ENCODE measurements around the gene DLG4. TPM values are rescaled to one million over a fixed set of nuclear protein-coding genes. Genes with fewer than 3 reads are reported as not detected.
A peak's percentile ranks its signal among the peaks of the same experiment; 100 is the strongest.

Gene DLG4
- total and polyA plus RNA-seq, 5 donors from 2014 or later: 0.22 to 2.9 (median 0.50) TPM

GRCh38 chr17:7205561-7205960 is 14.1 kb downstream of the DLG4 start:
- Histone ChIP-seq H3K27me3 (ENCODE audit: control insufficient read depth, insufficient read depth, low read length) (no peaks in the 10 kb centered on the region), H3K27ac (ENCODE audit: insufficient read depth, low read length, poor library complexity, severe bottlenecking) (peak overlapping the region; percentile 91), H3K4me1 (ENCODE audit: control insufficient read depth, insufficient read depth, low read length, poor library complexity, severe bottlenecking) (peaks cover 17% of the 10 kb centered on the region), H3K4me3 (ENCODE audit: low read depth, low read length) (peak overlapping the region; percentile 83), H3K36me3 (ENCODE audit: control insufficient read depth, insufficient read depth, low read length) (no peaks in the 10 kb centered on the region), H3K9me3 (ENCODE audit: control insufficient read depth in 2 of 2, low read length in 2 of 2) (no peaks in the 10 kb centered on the region)
- Mint-ChIP-seq H3K9me3 (peaks cover 0 to 1% (median 0%) of the 10 kb centered on the region in 7 donors), H3K4me3 (peak overlapping the region; percentile 74 to 95 (median 86)), H3K27me3 (peaks cover 10% of the 10 kb centered on the region), H3K4me1 (peaks cover 0 to 41% (median 21%) of the 10 kb centered on the region in 4 donors), H3K27ac (peak overlapping the region; percentile 94 to 96 (median 94)), H3K36me3 (peaks cover 12% of the 10 kb centered on the region)
- ATAC-seq (ENCODE audit: low read depth in 2 of 2) (no peak), DNase-seq (no peak)

DNA sequence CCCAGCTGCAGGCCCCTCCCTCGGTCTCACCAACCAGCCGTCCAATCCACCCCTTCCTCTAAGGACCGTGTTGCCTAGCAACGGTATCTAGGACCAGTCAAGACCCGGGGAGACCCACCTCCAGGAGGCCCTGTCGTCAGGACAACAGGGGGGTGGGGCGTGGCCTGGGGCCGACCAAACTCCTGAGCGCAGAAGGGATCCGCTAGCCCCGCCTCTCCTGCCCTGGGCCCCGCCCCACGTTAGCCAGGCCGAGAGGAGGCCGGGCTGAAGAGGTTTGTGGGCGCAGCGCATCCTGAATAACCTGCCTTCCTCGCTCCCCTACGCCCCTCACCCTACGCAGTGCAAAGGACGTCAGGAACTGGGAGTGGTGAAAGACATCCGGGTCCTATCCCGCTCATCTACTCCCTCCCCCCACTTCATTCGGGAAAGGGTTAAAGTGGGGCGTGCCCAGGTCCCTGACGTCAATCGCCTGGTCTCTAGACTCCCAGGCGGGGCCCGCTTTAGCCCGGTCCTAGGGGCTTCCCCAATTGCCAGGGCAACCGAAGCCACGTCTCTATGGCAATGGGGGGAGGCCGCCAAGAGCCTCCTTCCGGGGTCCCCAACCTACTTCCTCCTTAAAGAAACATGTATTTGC is 14.7 kb downstream of the DLG4 start:
- peaks cover 9% of the 10 kb centered on the region for H3K27me3 Mint-ChIP-seq
- H3K36me3 ChIP-seq (ENCODE audit: control insufficient read depth, insufficient read depth, low read length): no peaks in the 10 kb centered on the region
- peak overlapping the region; percentile 83 for H3K4me3 ChIP-seq (ENCODE audit: low read depth, low read length)
- H3K27ac ChIP-seq (ENCODE audit: insufficient read depth, low read length, poor library complexity, severe bottlenecking): peak overlapping the region; percentile 91
- peaks cover 0 to 1% (median 0%) of the 10 kb centered on the region in 7 donors for H3K9me3 Mint-ChIP-seq
- no peaks in the 10 kb centered on the region for H3K27me3 ChIP-seq (ENCODE audit: control insufficient read depth, insufficient read depth, low read length)
- H3K4me3 Mint-ChIP-seq: peak overlapping the region; percentile 74 to 95 (median 86)
- H3K27ac Mint-ChIP-seq: peak overlapping the region; percentile 58 to 96 (median 94)
- peak; percentile 86 to 87 for ATAC-seq (ENCODE audit: low read depth in 2 of 2)
- H3K4me1 Mint-ChIP-seq: peaks cover 0 to 41% (median 21%) of the 10 kb centered on the region in 4 donors
- no peaks in the 10 kb centered on the region for H3K9me3 ChIP-seq (ENCODE audit: control insufficient read depth in 2 of 2, low read length in 2 of 2)
- H3K4me1 ChIP-seq (ENCODE audit: control insufficient read depth, insufficient read depth, low read length, poor library complexity, severe bottlenecking): peaks cover 17% of the 10 kb centered on the region
- DNase-seq: peak; percentile 93 to 98 (median 97)
- peaks cover 12% of the 10 kb centered on the region for H3K36me3 Mint-ChIP-seq

GRCh38 chr17:7204336-7204735 is 15.3 kb downstream of the DLG4 start:
- no peak for DNase-seq

GRCh38 chr17:7203391-7203790 is 16.2 kb downstream of the DLG4 start:
- Mint-ChIP-seq H3K4me3 (peak overlapping the region in 2 of 4 donors; percentile 70 to 89), H3K9me3 (peaks cover 0 to 1% (median 0%) of the 10 kb centered on the region in 7 donors), H3K27me3 (peaks cover 5% of the 10 kb centered on the region), H3K36me3 (peaks cover 12% of the 10 kb centered on the region), H3K4me1 (peaks cover 0 to 40% (median 20%) of the 10 kb centered on the region in 4 donors), H3K27ac (peak overlapping the region in 2 of 3 donors; percentile 94 to 96)
- DNase-seq (no peak), ATAC-seq (ENCODE audit: low read depth in 2 of 2) (no peak)
- Histone ChIP-seq H3K36me3 (ENCODE audit: control insufficient read depth, insufficient read depth, low read length) (no peaks in the 10 kb centered on the region), H3K4me1 (ENCODE audit: control insufficient read depth, insufficient read depth, low read length, poor library complexity, severe bottlenecking) (peaks cover 17% of the 10 kb centered on the region), H3K4me3 (ENCODE audit: low read depth, low read length) (no peak overlapping the region), H3K27me3 (ENCODE audit: control insufficient read depth, insufficient read depth, low read length) (no peaks in the 10 kb centered on the region), H3K9me3 (ENCODE audit: control insufficient read depth in 2 of 2, low read length in 2 of 2) (no peaks in the 10 kb centered on the region), H3K27ac (ENCODE audit: insufficient read depth, low read length, poor library complexity, severe bottlenecking) (no peak overlapping the region)

More at GRCh38 chr17:7204336-7204735, 15.3 kb downstream of the DLG4 start:
- Histone ChIP-seq H3K4me1 (ENCODE audit: control insufficient read depth, insufficient read depth, low read length, poor library complexity, severe bottlenecking) (peaks cover 17% of the 10 kb centered on the region), H3K27ac (ENCODE audit: insufficient read depth, low read length, poor library complexity, severe bottlenecking) (peak overlapping the region; percentile 91), H3K36me3 (ENCODE audit: control insufficient read depth, insufficient read depth, low read length) (no peaks in the 10 kb centered on the region), H3K4me3 (ENCODE audit: low read depth, low read length) (peak overlapping the region; percentile 44), H3K9me3 (ENCODE audit: control insufficient read depth in 2 of 2, low read length in 2 of 2) (no peaks in the 10 kb centered on the region), H3K27me3 (ENCODE audit: control insufficient read depth, insufficient read depth, low read length) (no peaks in the 10 kb centered on the region)
- Mint-ChIP-seq H3K27ac (peak overlapping the region; percentile 58 to 96 (median 94)), H3K4me3 (peak overlapping the region; percentile 74 to 95 (median 86)), H3K27me3 (peaks cover 5% of the 10 kb centered on the region), H3K4me1 (peaks cover 0 to 41% (median 21%) of the 10 kb centered on the region in 4 donors), H3K9me3 (peaks cover 0 to 1% (median 0%) of the 10 kb centered on the region in 7 donors), H3K36me3 (peaks cover 12% of the 10 kb centered on the region)
- ATAC-seq (ENCODE audit: low read depth in 2 of 2): peak in 1 of 2 donors; percentile 3

DNA sequence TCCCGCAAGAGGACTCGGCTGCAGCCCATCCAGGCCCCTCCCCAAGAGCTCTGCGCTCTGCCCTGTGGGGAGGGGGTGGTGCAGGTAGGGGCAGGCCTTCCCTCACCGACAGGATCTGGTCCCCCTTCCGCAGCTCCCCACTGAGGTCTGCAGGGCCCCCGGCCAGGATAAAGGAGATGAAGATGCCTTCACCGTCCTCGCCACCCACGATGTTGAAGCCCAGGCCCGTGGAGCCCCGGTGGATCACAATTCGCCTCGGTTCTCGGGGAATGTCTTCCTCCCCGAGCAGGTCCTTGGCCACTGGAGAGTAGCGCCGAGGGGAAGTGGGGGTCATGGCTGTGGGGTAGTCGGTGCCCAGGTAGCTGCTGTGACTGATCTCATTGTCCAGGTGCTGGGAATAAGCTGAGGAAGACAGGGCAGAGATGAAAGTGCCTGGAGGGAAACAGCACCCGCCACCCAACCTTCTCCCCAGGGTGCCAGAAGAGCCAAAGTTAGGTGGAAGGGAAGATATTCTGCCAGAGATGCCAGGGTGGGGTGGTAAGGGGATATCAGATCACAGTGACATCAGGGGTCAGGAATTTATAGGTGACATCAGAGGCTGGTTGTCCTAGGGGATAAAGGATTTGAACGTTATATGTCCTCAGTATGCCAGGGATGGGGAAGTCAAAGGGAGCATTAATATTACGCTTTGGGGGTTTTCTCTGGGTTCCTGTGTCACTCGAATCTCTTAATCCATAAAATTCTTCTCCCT is 22.8 kb downstream of the DLG4 start:
- Mint-ChIP-seq H3K27ac (no peak overlapping the region), H3K4me3 (no peak overlapping the region), H3K27me3 (no peaks in the 10 kb centered on the region)

GRCh38 chr17:7195971-7196370 is 23.7 kb downstream of the DLG4 start:
- H3K36me3 ChIP-seq (ENCODE audit: control insufficient read depth, insufficient read depth, low read length): no peaks in the 10 kb centered on the region
- no peaks in the 10 kb centered on the region for H3K27me3 Mint-ChIP-seq
- H3K9me3 Mint-ChIP-seq: no peaks in the 10 kb centered on the region
- no peaks in the 10 kb centered on the region for H3K9me3 ChIP-seq (ENCODE audit: control insufficient read depth in 2 of 2, low read length in 2 of 2)
- no peaks in the 10 kb centered on the region for H3K27me3 ChIP-seq (ENCODE audit: control insufficient read depth, insufficient read depth, low read length)
- H3K4me3 ChIP-seq (ENCODE audit: low read depth, low read length): no peak overlapping the region
- DNase-seq: no peak
- H3K4me1 ChIP-seq (ENCODE audit: control insufficient read depth, insufficient read depth, low read length, poor library complexity, severe bottlenecking): no peaks in the 10 kb centered on the region
- peaks cover 11% of the 10 kb centered on the region for H3K36me3 Mint-ChIP-seq
- H3K4me3 Mint-ChIP-seq: no peak overlapping the region
- H3K27ac Mint-ChIP-seq: no peak overlapping the region
- peaks cover 0 to 2% (median 0%) of the 10 kb centered on the region in 4 donors for H3K4me1 Mint-ChIP-seq
- H3K27ac ChIP-seq (ENCODE audit: insufficient read depth, low read length, poor library complexity, severe bottlenecking): no peak overlapping the region
- no peak for ATAC-seq (ENCODE audit: low read depth in 2 of 2)

More for the DNA sequence above, 22.8 kb downstream of the DLG4 start:
- Mint-ChIP-seq H3K9me3 (no peaks in the 10 kb centered on the region), H3K4me1 (no peaks in the 10 kb centered on the region), H3K36me3 (peaks cover 15% of the 10 kb centered on the region)
- no peaks in the 10 kb centered on the region for H3K4me1 ChIP-seq (ENCODE audit: control insufficient read depth, insufficient read depth, low read length, poor library complexity, severe bottlenecking)
- DNase-seq (no peak), ATAC-seq (ENCODE audit: low read depth in 2 of 2) (no peak)
- no peaks in the 10 kb centered on the region for H3K9me3 ChIP-seq (ENCODE audit: control insufficient read depth in 2 of 2, low read length in 2 of 2)
- H3K27me3 ChIP-seq (ENCODE audit: control insufficient read depth, insufficient read depth, low read length): no peaks in the 10 kb centered on the region
- H3K36me3 ChIP-seq (ENCODE audit: control insufficient read depth, insufficient read depth, low read length): no peaks in the 10 kb centered on the region
- no peak overlapping the region for H3K4me3 ChIP-seq (ENCODE audit: low read depth, low read length)
- H3K27ac ChIP-seq (ENCODE audit: insufficient read depth, low read length, poor library complexity, severe bottlenecking): no peak overlapping the region

DNA sequence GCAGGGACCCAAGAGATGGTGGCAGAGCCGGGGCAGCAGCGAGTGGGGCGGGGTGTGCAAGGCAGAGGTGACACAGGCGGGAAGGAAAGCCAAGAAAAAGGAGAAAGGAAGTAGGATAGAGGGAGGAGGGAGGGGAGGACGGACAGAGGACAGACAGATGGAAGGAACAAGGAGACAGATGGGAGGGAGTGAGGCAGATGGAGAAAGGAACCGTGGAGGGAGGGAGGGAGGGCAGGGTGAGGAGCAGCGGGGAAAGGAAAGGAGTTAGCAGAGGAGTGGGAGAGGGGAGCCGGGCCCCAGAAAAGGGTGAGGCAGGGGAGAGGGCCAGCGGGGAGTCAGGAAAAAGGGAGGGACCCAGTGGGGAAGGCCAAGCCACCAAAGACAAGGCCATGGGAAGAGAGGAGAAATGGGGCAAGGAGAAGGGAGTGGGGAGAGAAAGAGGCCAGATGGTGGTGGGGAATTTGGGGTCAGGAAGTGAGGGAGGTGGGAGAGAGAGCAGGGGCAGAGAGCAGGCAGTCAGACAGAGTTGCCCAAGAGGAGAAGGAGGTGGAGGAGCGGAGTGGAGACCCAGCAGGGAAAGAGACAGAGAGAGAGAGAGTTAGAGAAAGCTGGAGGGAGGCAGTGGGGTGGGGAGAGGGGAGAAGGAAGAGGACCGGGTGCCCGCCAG is 27.2 kb downstream of the DLG4 start:
- ATAC-seq (ENCODE audit: low read depth in 2 of 2) (no peak), DNase-seq (no peak)
- Mint-ChIP-seq H3K27me3 (no peaks in the 10 kb centered on the region), H3K27ac (no peak overlapping the region), H3K9me3 (no peaks in the 10 kb centered on the region), H3K36me3 (peaks cover 11% of the 10 kb centered on the region), H3K4me3 (no peak overlapping the region), H3K4me1 (peaks cover 0 to 2% (median 0%) of the 10 kb centered on the region in 4 donors)
- Histone ChIP-seq H3K36me3 (ENCODE audit: control insufficient read depth, insufficient read depth, low read length) (no peaks in the 10 kb centered on the region), H3K9me3 (ENCODE audit: control insufficient read depth in 2 of 2, low read length in 2 of 2) (no peaks in the 10 kb centered on the region), H3K27me3 (ENCODE audit: control insufficient read depth, insufficient read depth, low read length) (no peaks in the 10 kb centered on the region), H3K27ac (ENCODE audit: insufficient read depth, low read length, poor library complexity, severe bottlenecking) (no peak overlapping the region), H3K4me3 (ENCODE audit: low read depth, low read length) (no peak overlapping the region), H3K4me1 (ENCODE audit: control insufficient read depth, insufficient read depth, low read length, poor library complexity, severe bottlenecking) (no peaks in the 10 kb centered on the region)

Data from CD4-positive, CD25-positive, alpha-beta regulatory T cell (primary cell).